Mesenchymal stem cell (in vitro differentiated cells and primary cell): ENCODE measurements around the gene ZNF525.
"Not testable (repeated sequence)": the region's sequence is repeated elsewhere in the genome, so short reads cannot be mapped to it uniquely, and the experiment has no call there.

Experiments used
- DNase-seq: peaks from one replicate; pipeline ENCODE4 v3.0.0-alpha.2; 2013
- H2AFZ ChIP-seq: one replicate; pipeline ENCODE4 v1.6.1; 2013; ENCODE audit warnings: low read depth, mild to moderate bottlenecking, control low read depth, inconsistent platforms, low read length, moderate library complexity
- H2AK5ac ChIP-seq: 2 replicates; pipeline ENCODE4 v1.6.1; 2013; ENCODE audit warnings: low read length, moderate library complexity, mild to moderate bottlenecking, inconsistent platforms; ENCODE audit not compliant: severe bottlenecking
- H2BK120ac ChIP-seq: one replicate; pipeline ENCODE4 v1.6.1; 2013; ENCODE audit warnings: low read depth, mild to moderate bottlenecking, inconsistent platforms, low read length, moderate library complexity
- H2BK12ac ChIP-seq, 2 experiments: one replicate each; pipeline ENCODE4 v1.6.1; 2013; ENCODE audit warnings: inconsistent platforms in 2 of 2, low read length in 2 of 2, mild to moderate bottlenecking in 2 of 2, moderate library complexity in 2 of 2, control low read depth in 1 of 2
- H2BK15ac ChIP-seq: one replicate; pipeline ENCODE4 v1.6.1; 2013; ENCODE audit warnings: mild to moderate bottlenecking, low read depth, inconsistent platforms; ENCODE audit not compliant: poor library complexity, severe bottlenecking
- H2BK5ac ChIP-seq: 2 replicates; pipeline ENCODE4 v1.6.1; 2013; ENCODE audit warnings: low read depth, mild to moderate bottlenecking, low read length, control low read depth, inconsistent platforms; ENCODE audit not compliant: poor library complexity, severe bottlenecking
- H3K14ac ChIP-seq, 2 experiments: one replicate each; pipeline ENCODE4 v1.6.1; 2013; ENCODE audit warnings: inconsistent platforms in 2 of 2, low read length in 2 of 2, control low read depth in 1 of 2, mild to moderate bottlenecking in 1 of 2, moderate library complexity in 1 of 2
- H3K18ac ChIP-seq, 2 experiments: one replicate each; pipeline ENCODE4 v1.6.1; 2013; ENCODE audit warnings: inconsistent platforms in 2 of 2, low read length in 2 of 2, control low read depth in 1 of 2, low read depth in 1 of 2, mild to moderate bottlenecking in 1 of 2
- H3K23ac ChIP-seq, 2 experiments: one replicate each; pipeline ENCODE4 v1.6.1; 2013; ENCODE audit warnings: inconsistent platforms in 2 of 2, low read length in 2 of 2, mild to moderate bottlenecking in 2 of 2, moderate library complexity in 2 of 2, control low read depth in 1 of 2
- H3K27ac ChIP-seq: 2 replicates; pipeline ENCODE4 v1.5.1; 2013; ENCODE audit warnings: mild to moderate bottlenecking, moderate library complexity, low read length, control low read depth, inconsistent platforms; ENCODE audit not compliant: poor library complexity, severe bottlenecking
- H3K27me3 ChIP-seq, 2 experiments: 2 replicates each; pipeline versions ENCODE4 v1.6.1 to v1.7.0; 2013; ENCODE audit warnings: low read length in 2 of 2, mild to moderate bottlenecking in 2 of 2, moderate library complexity in 2 of 2, control low read depth in 1 of 2, inconsistent platforms in 1 of 2; ENCODE audit not compliant: control insufficient read depth in 1 of 2, insufficient read depth in 1 of 2
- H3K36me3 ChIP-seq, 2 experiments: 2 replicates each; pipeline versions ENCODE4 v1.6.1 to v1.7.0; 2013; ENCODE audit warnings: low read length in 2 of 2, control low read depth in 1 of 2, inconsistent platforms in 1 of 2, low read depth in 1 of 2, mild to moderate bottlenecking in 1 of 2; ENCODE audit not compliant: insufficient read depth in 2 of 2, control insufficient read depth in 1 of 2
- H3K4ac ChIP-seq, 2 experiments: one replicate each; pipeline ENCODE4 v1.6.1; 2013; ENCODE audit warnings: inconsistent platforms in 2 of 2, low read length in 2 of 2, mild to moderate bottlenecking in 2 of 2, moderate library complexity in 2 of 2, control low read depth in 1 of 2, low read depth in 1 of 2
- H3K4me1 ChIP-seq: 2 replicates; pipeline ENCODE4 v1.6.1; 2013; ENCODE audit warnings: low read depth, low read length, control low read depth; ENCODE audit not compliant: control insufficient read depth, insufficient read depth
- H3K4me2 ChIP-seq: 2 replicates; pipeline ENCODE4 v1.6.1; 2013; ENCODE audit warnings: low read length, mild to moderate bottlenecking, inconsistent platforms; ENCODE audit not compliant: poor library complexity, severe bottlenecking
- H3K4me3 ChIP-seq, 2 experiments: 2 replicates each; pipeline versions ENCODE4 v1.5.1 to v1.7.0; 2013; ENCODE audit warnings: low read length in 2 of 2, mild to moderate bottlenecking in 2 of 2, control low read depth in 1 of 2, low read depth in 1 of 2; ENCODE audit not compliant: insufficient read depth in 1 of 2
- H3K79me1 ChIP-seq: replicated peaks from 2 replicates; pipeline ENCODE4 v1.6.1; 2013; ENCODE audit warnings: mild to moderate bottlenecking, control low read depth, low read length, inconsistent platforms; ENCODE audit not compliant: poor library complexity, severe bottlenecking
- H3K9ac ChIP-seq: 2 replicates; pipeline ENCODE4 v1.7.0; 2013; ENCODE audit warnings: mild to moderate bottlenecking, low read length, moderate library complexity
- H3K9me3 ChIP-seq: 2 replicates; pipeline ENCODE4 v1.7.0; 2013; ENCODE audit warnings: mild to moderate bottlenecking, low read length; ENCODE audit not compliant: control insufficient read depth
- H4K8ac ChIP-seq: one replicate; pipeline ENCODE4 v1.6.1; 2013; ENCODE audit warnings: inconsistent platforms, mild to moderate bottlenecking, low read length, moderate library complexity
- H4K91ac ChIP-seq: one replicate; pipeline ENCODE4 v1.6.1; 2013; ENCODE audit warnings: mild to moderate bottlenecking, low read length, inconsistent platforms
- WGBS: methylation state at CpG from one replicate; pipeline ENCODE4 v1.1.7; 2013; ENCODE audit warnings: mixed read lengths; 5-methylcytosine and 5-hydroxymethylcytosine counted together

Gene ZNF525

DNA sequence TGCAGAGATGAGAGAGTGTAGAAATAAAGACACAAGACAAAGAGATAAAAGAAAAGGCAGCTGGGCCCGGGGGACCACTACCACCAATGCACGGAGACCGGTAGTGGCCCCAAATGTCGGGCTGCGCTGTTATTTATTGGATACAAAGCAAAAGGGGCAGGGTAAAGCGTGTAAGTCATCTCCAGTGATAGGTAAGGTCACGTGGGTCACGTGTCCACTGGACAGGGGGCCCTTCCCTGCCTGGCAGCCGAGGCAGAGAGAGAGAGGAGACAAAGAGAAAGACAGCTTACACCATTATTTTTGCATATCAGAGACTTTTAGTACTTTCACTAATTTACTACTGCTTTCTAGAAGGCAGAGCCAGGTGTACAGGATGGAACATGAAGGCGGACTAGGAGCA is 5.4 kb upstream of the ZNF525 start:
- H3K79me1 ChIP-seq, H2BK12ac ChIP-seq, H3K4me1 ChIP-seq, H3K4me2 ChIP-seq, H4K8ac ChIP-seq, H2AFZ ChIP-seq, H2BK5ac ChIP-seq, H4K91ac ChIP-seq, H3K23ac ChIP-seq, H3K18ac ChIP-seq, H3K4me3 ChIP-seq, H2AK5ac ChIP-seq, H3K14ac ChIP-seq, DNase-seq, H2BK120ac ChIP-seq, H3K9ac ChIP-seq, H3K36me3 ChIP-seq, H2BK15ac ChIP-seq, H3K27ac ChIP-seq, H3K27me3 ChIP-seq, H3K4ac ChIP-seq: not testable (repeated sequence)
- 90% methylated on average over 6 of the region's 10 CpGs for WGBS
- H3K9me3 ChIP-seq, result peaks cover 20% of the 10 kb centered on the region

DNA sequence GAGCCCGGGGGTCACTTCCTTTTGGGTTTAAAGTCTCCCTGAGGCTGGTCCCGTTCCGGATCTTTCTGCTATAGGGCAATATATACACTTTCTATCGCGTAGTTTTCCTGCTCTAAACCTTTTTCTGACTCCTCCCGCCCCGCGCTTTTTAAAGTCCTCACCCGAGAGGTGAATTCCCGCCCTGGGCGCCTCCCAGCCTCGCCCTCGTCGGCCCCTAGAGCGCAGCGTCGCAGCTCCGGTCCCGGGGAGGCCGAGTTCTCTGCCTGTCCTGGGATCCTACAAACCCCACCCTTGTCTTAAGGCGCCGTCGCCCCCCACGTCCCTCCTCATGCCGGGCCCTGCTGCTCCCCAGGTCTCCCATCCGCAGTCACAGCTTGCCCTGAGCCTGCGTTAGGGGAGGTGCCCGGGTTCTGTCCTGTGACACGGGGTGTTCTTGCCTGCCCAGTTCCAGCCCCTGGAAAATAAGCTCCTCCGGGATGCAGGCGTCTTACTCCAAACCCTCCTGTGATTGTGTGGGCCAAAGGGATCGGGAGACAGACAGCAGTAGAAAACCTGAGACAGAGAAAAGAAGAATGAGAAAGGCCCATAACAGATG is 491 bp downstream of the ZNF525 start:
- H3K4me3 ChIP-seq, result peak overlapping the region; percentile 66 to 84
- no peak overlapping the region for H2BK12ac ChIP-seq
- H4K91ac ChIP-seq, result no peak overlapping the region
- peaks cover 2% of the 10 kb centered on the region for H3K4me1 ChIP-seq
- no peak overlapping the region for H2BK15ac ChIP-seq
- H3K36me3 ChIP-seq, result no peaks in the 10 kb centered on the region
- no peaks in the 10 kb centered on the region for H3K9me3 ChIP-seq
- peak overlapping the region; percentile 55 for H2AFZ ChIP-seq
- no peak overlapping the region for H2BK120ac ChIP-seq
- H3K18ac ChIP-seq, result peak overlapping the region in 1 of 2 experiments; percentile 12
- H3K9ac ChIP-seq, result peak overlapping the region; percentile 85
- DNase-seq, result no peak
- peak overlapping the region; percentile 89 for H3K4me2 ChIP-seq
- H2BK5ac ChIP-seq, result no peak overlapping the region
- H3K23ac ChIP-seq, result no peak overlapping the region
- no peak overlapping the region for H3K4ac ChIP-seq
- H3K14ac ChIP-seq, result no peak overlapping the region
- no peak overlapping the region for H2AK5ac ChIP-seq
- H3K27ac ChIP-seq, result peak overlapping the region; percentile 29
- under 1% methylated on average over 32 of the region's 32 CpGs for WGBS
- peaks cover 5% of the 10 kb centered on the region for H3K79me1 ChIP-seq
- H4K8ac ChIP-seq, result peak overlapping the region; percentile 55
- no peaks in the 10 kb centered on the region for H3K27me3 ChIP-seq

DNA sequence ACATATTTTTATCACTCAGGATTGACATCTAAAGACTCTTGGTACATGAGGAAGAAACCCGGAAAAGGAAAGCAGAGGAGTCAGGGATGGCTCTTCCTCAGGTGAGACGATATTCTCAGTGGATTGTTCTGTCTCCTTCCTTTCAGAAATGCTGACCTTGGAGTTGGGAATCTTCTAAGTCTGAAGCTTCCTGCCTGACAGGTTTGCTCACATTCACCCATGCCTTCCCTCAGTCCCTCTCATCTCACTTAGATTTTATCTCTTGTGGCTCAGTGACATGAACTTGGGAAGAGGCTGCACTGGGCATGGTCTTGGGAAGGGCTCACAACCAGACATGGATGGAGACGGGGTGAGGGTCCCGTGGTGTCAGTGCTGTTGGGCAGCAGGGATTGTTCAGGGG is 6.7 kb downstream of the ZNF525 start:
- Histone ChIP-seq H3K27ac (no peak overlapping the region), H3K4me1 (no peaks in the 10 kb centered on the region), H2AFZ (no peak overlapping the region), H3K27me3 (no peaks in the 10 kb centered on the region), H3K79me1 (peaks cover 6% of the 10 kb centered on the region), H4K91ac (no peak overlapping the region), H2BK120ac (no peak overlapping the region), H3K9ac (no peak overlapping the region), H3K4me3 (no peak overlapping the region), H3K4me2 (no peak overlapping the region), H3K23ac (no peak overlapping the region), H3K9me3 (peaks cover 16% of the 10 kb centered on the region), H2AK5ac (no peak overlapping the region), H2BK15ac (no peak overlapping the region), H3K36me3 (peaks cover 12 to 23% of the 10 kb centered on the region in 2 experiments), H3K4ac (no peak overlapping the region), H3K14ac (no peak overlapping the region), H2BK12ac (no peak overlapping the region), H3K18ac (no peak overlapping the region), H4K8ac (no peak overlapping the region), H2BK5ac (no peak overlapping the region)
- 89% methylated on average over 4 of the region's 4 CpGs for WGBS
- DNase-seq, result no peak

DNA sequence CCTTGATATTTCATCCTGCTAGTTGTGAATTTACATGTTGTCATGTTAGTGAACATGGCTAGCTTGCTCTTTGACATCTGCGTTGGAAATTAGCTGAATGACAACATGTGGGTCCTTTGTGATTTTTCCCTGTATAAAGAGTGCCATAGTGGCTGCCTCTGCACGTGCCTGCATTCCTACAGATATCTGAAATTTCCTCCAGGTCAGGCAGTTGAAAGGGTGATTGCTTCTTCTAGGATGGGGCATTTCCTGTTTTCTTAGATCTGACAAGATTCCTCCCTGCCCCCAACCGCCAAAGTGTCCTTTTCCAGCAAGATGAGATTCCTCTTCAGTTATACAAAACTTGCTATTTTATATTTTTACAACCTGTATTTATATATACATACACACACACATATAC is 8.8 kb downstream of the ZNF525 start:
- Histone ChIP-seq H3K9ac (no peak overlapping the region), H2BK12ac (no peak overlapping the region), H3K14ac (no peak overlapping the region), H3K36me3 (peaks cover 14 to 36% of the 10 kb centered on the region in 2 experiments), H3K4me2 (no peak overlapping the region), H3K4me3 (no peak overlapping the region), H3K4me1 (no peaks in the 10 kb centered on the region), H3K27ac (no peak overlapping the region), H2BK120ac (no peak overlapping the region), H2AFZ (no peak overlapping the region), H3K18ac (no peak overlapping the region), H3K27me3 (no peaks in the 10 kb centered on the region), H2BK5ac (no peak overlapping the region), H2BK15ac (no peak overlapping the region), H4K8ac (no peak overlapping the region), H3K9me3 (peaks cover 29% of the 10 kb centered on the region), H3K4ac (no peak overlapping the region), H3K23ac (no peak overlapping the region), H3K79me1 (peaks cover 2% of the 10 kb centered on the region), H4K91ac (no peak overlapping the region), H2AK5ac (no peak overlapping the region)
- no peak for DNase-seq
- 77% methylated on average over 3 of the region's 3 CpGs for WGBS
